Panc1 (cell line): ENCODE measurements around the gene OTOGL. TPM values are rescaled to one million over a fixed set of nuclear protein-coding genes. Genes with fewer than 3 reads are reported as not detected.

Experiments
- ATAC-seq: fragments of 200-7000 bp; cut with Tn5 transposase; 2 replicates; pipeline ENCODE4 v1.9.1; 2020; ENCODE audit warnings: mild to moderate bottlenecking, moderate library complexity
- BruUV-seq: library from RNA; stranded (reverse); fragments of 400-500 nt; replicated peaks from 2 replicates; lab custom pipeline; 2021; lab: Mats Ljungman, UMichigan
- CTCF ChIA-PET: fragments of 300-600 bp; sonication (Branson Sonifier 250); formaldehyde crosslinking; loops from one replicate; lab custom pipeline; 2022; ENCODE audit warnings: antibody characterized with exemption; lab: Charles Lee
- POLR2A ChIA-PET: fragments of 300-600 bp; sonication (Branson Sonifier 250); formaldehyde crosslinking; loops from one replicate; lab custom pipeline; 2022; ENCODE audit warnings: antibody characterized with exemption; lab: Charles Lee
- DNase-seq: peaks from one replicate; pipeline ENCODE4 v3.0.0-alpha.2; 2010; ENCODE audit warnings: low read depth, low spot score
- H3K27ac ChIP-seq: 2 replicates; pipeline ENCODE4 v1.5.1; 2011; ENCODE audit warnings: mild to moderate bottlenecking, low read length, inconsistent platforms
- H3K27me3 ChIP-seq: fragments of 200-500 bp; sonication (Bioruptor generic); 2 replicates; pipeline ENCODE4 v1.6.0; 2014; ENCODE audit warnings: low read length, inconsistent platforms; ENCODE audit not compliant: control insufficient read depth, insufficient read depth
- H3K36me3 ChIP-seq: fragments of 200-500 bp; sonication (Bioruptor generic); 2 replicates; pipeline ENCODE4 v1.5.1; 2014; ENCODE audit warnings: inconsistent platforms, mild to moderate bottlenecking, low read length, moderate library complexity; ENCODE audit not compliant: control insufficient read depth, insufficient read depth
- H3K4me1 ChIP-seq: 2 replicates; pipeline ENCODE4 v1.5.1; 2011; ENCODE audit warnings: inconsistent platforms, mild to moderate bottlenecking, low read length, moderate library complexity; ENCODE audit not compliant: control insufficient read depth, insufficient read depth
- H3K4me3 ChIP-seq, 2 experiments: 2 replicates each; pipeline ENCODE4 v1.5.1; 2011 to 2012; ENCODE audit warnings: low read depth in 2 of 2, low read length in 2 of 2, mild to moderate bottlenecking in 2 of 2, inconsistent platforms in 1 of 2, moderate library complexity in 1 of 2
- H3K9me3 ChIP-seq: fragments of 200-500 bp; sonication (Bioruptor generic); 2 replicates; pipeline ENCODE4 v1.5.1; 2014; ENCODE audit warnings: low read depth, mild to moderate bottlenecking, inconsistent platforms, low read length, moderate library complexity; ENCODE audit not compliant: control insufficient read depth, insufficient read depth
- POLR2AphosphoS5 ChIP-seq: IDR thresholded peaks from 2 replicates; pipeline ENCODE4 v1.6.1; 2012; ENCODE audit warnings: mild to moderate bottlenecking, low read depth, low read length, moderate library complexity
- SIN3A ChIP-seq: IDR thresholded peaks from 2 replicates; pipeline ENCODE4 v1.6.1; 2012; ENCODE audit warnings: low read depth, mild to moderate bottlenecking, low read length, moderate library complexity, borderline replicate concordance; ENCODE audit not compliant: insufficient read depth
- TCF7L2 ChIP-seq: IDR thresholded peaks from 2 replicates; pipeline ENCODE4 v1.6.1; 2011; ENCODE audit warnings: mild to moderate bottlenecking, low read depth, low read length, inconsistent platforms
- in situ Hi-C: cut with HindIII; loops from 2 replicates; pipeline ENCODE4 v1.10.0; 2016; ENCODE audit warnings: low sequenced_read_pairs, low pct_unique_long_range_greater_than_20kb
- intact Hi-C: fragments of 100-400 bp; cut with micrococcal nuclease; formaldehyde crosslinking; loops from one replicate; pipeline ENCODE4 v1.10.0; 2022; ENCODE audit not compliant: unreplicated experiment
- total RNA-seq: library from RNA; stranded (reverse); gene quantifications from one replicate; pipeline ENCODE4 v1.2.1, GENCODE V29; 2021; ENCODE audit not compliant: unreplicated experiment
- TF ChIP-seq, protein P1 (sequence below): fragments of 450-650 bp; IDR thresholded peaks from 2 replicates; pipeline ENCODE4 v1.5.1; 2017; ENCODE audit warnings: mild to moderate bottlenecking
- TF ChIP-seq, protein P2 (sequence below), 2 experiments: IDR thresholded peaks; 2 replicates each; pipeline ENCODE4 v1.6.1; 2011 to 2012; ENCODE audit warnings: low read depth in 2 of 2, control low read depth in 1 of 2, low read length in 1 of 2, mild to moderate bottlenecking in 1 of 2, moderate library complexity in 1 of 2; ENCODE audit not compliant: insufficient read depth in 1 of 2

OTOGL gene
- total RNA-seq, 1 experiment from 2014 or later, result not detected

DNA sequence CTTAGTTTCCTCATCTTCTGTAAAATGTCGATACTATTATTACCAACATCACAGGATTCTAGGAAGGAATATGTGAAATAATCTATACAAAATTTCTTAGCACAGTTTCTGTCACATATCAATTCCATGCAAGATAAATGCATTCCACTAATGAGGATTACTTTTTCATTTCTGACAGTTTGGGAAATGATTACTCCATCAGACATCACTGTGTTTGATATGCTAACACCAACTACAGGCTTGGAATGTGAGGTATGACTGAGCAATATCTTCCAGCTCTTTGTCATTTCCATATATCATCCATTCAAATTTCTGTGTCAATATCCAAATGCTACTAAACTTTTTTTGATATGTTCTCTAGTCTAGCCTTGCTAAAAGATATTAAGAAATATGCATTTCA, 233.5 kb downstream of the OTOGL start:
- Histone ChIP-seq H3K27ac (no peak overlapping the region), H3K4me3 (no peak overlapping the region), H3K4me1 (no peaks in the 10 kb centered on the region), H3K9me3 (no peaks in the 10 kb centered on the region), H3K36me3 (no peaks in the 10 kb centered on the region), H3K27me3 (no peaks in the 10 kb centered on the region)
- CTCF ChIA-PET, result no interaction called here
- BruUV-seq, result no TSS peak
- intact Hi-C loops, result no loop called here
- TF ChIP-seq SIN3A, result no peak
- TF ChIP-seq, protein P1, sequence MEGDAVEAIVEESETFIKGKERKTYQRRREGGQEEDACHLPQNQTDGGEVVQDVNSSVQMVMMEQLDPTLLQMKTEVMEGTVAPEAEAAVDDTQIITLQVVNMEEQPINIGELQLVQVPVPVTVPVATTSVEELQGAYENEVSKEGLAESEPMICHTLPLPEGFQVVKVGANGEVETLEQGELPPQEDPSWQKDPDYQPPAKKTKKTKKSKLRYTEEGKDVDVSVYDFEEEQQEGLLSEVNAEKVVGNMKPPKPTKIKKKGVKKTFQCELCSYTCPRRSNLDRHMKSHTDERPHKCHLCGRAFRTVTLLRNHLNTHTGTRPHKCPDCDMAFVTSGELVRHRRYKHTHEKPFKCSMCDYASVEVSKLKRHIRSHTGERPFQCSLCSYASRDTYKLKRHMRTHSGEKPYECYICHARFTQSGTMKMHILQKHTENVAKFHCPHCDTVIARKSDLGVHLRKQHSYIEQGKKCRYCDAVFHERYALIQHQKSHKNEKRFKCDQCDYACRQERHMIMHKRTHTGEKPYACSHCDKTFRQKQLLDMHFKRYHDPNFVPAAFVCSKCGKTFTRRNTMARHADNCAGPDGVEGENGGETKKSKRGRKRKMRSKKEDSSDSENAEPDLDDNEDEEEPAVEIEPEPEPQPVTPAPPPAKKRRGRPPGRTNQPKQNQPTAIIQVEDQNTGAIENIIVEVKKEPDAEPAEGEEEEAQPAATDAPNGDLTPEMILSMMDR, result no peak
- no peak for TF ChIP-seq POLR2AphosphoS5
- TF ChIP-seq, protein P2, sequence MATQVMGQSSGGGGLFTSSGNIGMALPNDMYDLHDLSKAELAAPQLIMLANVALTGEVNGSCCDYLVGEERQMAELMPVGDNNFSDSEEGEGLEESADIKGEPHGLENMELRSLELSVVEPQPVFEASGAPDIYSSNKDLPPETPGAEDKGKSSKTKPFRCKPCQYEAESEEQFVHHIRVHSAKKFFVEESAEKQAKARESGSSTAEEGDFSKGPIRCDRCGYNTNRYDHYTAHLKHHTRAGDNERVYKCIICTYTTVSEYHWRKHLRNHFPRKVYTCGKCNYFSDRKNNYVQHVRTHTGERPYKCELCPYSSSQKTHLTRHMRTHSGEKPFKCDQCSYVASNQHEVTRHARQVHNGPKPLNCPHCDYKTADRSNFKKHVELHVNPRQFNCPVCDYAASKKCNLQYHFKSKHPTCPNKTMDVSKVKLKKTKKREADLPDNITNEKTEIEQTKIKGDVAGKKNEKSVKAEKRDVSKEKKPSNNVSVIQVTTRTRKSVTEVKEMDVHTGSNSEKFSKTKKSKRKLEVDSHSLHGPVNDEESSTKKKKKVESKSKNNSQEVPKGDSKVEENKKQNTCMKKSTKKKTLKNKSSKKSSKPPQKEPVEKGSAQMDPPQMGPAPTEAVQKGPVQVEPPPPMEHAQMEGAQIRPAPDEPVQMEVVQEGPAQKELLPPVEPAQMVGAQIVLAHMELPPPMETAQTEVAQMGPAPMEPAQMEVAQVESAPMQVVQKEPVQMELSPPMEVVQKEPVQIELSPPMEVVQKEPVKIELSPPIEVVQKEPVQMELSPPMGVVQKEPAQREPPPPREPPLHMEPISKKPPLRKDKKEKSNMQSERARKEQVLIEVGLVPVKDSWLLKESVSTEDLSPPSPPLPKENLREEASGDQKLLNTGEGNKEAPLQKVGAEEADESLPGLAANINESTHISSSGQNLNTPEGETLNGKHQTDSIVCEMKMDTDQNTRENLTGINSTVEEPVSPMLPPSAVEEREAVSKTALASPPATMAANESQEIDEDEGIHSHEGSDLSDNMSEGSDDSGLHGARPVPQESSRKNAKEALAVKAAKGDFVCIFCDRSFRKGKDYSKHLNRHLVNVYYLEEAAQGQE (IDR thresholded peaks at IDR 0.05; ENCODE audit: insufficient read depth in 1 of 2, low read depth in 2 of 2, low read length in 1 of 2), result no peak
- no peak for TF ChIP-seq TCF7L2
- in situ Hi-C loops, result no loop called here
- ATAC-seq (no peak), DNase-seq (no peak)
- POLR2A ChIA-PET, result no interaction called here

DNA sequence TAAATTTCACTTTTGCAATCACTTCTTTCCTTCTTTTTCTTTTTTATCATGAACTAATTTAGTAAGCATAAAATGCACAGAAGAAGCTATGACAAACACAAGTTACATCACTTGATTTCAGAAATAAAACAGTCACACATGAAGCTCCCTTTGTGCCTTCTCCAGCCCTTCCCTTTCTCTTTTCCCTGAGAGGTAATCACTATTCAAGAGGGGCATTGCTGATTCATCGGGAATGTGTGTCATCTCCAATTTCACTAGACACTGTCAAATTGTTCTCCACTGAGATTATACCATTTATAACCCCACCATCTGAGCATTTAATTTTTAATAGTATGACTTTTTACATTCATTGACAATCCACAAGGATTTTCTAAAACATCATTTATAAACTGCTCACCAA, 253.1 kb downstream of the OTOGL start:
- BruUV-seq, result no TSS peak
- H3K27me3 ChIP-seq, result no peaks in the 10 kb centered on the region
- no peak for ATAC-seq
- H3K4me1 ChIP-seq, result no peaks in the 10 kb centered on the region
- in situ Hi-C loops, result no loop called here
- no peak overlapping the region for H3K4me3 ChIP-seq
- H3K36me3 ChIP-seq, result no peaks in the 10 kb centered on the region
- ChIA-PET POLR2A (no interaction called here), CTCF (no interaction called here)
- DNase-seq, result no peak
- no peaks in the 10 kb centered on the region for H3K9me3 ChIP-seq
- TF ChIP-seq TCF7L2 (no peak), POLR2AphosphoS5 (no peak), SIN3A (no peak)
- TF ChIP-seq, protein P2 (IDR thresholded peaks at IDR 0.05; ENCODE audit: insufficient read depth in 1 of 2, low read depth in 2 of 2, low read length in 1 of 2), result no peak
- TF ChIP-seq, protein P1, result no peak
- intact Hi-C loops, result no loop called here
- H3K27ac ChIP-seq, result no peak overlapping the region
